IPS DF 4.7 (cell line): ENCODE data around the gene LRRC8C.
"Not testable (repeated sequence)": the region's sequence is repeated elsewhere in the genome, so short reads cannot be mapped to it uniquely, and the experiment has no call there.

Experiments
- DNase-seq: peaks from one replicate; pipeline ENCODE4 v3.0.0-alpha.2; 2013; ENCODE audit warnings: low spot score; ENCODE audit errors: extremely low read depth

The LRRC8C gene

GRCh38 chr1:89632657-89633247, at the start of gene LRRC8C:
TSS of gene LRRC8C (plus strand) at chr1:89633120. CDS start at chr1:89686474, 53,354 bp downstream.
- DNase-seq, result no peak

DNA sequence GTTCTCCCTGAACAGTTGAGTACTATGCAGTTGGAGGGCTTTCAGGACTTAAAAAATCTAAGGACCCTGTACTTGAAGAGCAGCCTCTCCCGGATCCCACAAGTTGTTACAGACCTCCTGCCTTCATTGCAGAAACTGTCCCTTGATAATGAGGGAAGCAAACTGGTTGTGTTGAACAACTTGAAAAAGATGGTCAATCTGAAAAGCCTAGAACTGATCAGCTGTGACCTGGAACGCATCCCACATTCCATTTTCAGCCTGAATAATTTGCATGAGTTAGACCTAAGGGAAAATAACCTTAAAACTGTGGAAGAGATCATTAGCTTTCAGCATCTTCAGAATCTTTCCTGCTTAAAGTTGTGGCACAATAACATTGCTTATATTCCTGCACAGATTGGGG, 48.7 kb upstream of the LRRC8C start:
- DNase-seq, result no peak

GRCh38 chr1:89584781-89585180, 48.1 kb upstream of the LRRC8C start:
- no peak for DNase-seq

DNA sequence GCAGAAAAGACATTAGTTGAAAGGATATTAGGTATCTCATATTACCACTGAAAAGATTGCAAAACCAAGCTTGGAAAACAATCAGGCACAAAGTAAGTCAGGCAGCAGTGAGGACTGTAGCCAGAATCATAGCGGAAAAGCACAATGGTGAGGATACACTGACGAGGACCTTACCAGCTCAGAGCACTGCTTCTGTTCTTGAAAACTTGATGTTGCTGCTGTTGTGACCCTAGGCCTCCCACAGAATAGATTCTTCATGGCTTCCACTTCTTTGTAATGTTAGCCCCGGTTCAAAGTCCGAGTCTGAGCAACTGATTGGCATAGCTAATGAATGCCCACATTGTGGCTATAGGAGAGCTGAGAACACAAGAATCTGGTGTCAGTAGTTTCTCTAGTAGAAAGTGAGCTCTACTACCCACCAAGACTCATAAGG, 45.2 kb upstream of the LRRC8C start:
- no peak for DNase-seq

DNA sequence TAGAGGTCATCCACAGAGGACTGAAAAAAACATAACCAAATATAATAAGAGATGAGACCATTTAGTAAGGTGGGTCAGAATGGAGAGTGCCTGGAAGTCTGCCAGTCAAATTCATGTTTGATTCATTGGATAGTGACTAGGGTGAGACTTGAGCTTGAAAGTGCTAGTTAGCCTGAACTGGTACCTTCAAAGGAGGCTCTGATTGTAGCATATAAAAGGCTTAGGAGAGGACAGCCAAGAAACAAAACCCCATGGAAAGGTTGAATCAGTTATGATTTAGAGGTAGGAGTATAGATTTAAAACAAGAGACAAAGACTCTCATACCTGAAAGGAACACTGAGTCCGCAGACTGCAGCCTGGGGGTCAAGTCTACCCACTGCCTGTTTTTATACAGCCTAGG, 44.4 kb upstream of the LRRC8C start:
- DNase-seq, result no peak

- no peak for DNase-seq
Measured at GRCh38 chr1:89589515-89589914, 43.4 kb upstream of the LRRC8C start.

DNA sequence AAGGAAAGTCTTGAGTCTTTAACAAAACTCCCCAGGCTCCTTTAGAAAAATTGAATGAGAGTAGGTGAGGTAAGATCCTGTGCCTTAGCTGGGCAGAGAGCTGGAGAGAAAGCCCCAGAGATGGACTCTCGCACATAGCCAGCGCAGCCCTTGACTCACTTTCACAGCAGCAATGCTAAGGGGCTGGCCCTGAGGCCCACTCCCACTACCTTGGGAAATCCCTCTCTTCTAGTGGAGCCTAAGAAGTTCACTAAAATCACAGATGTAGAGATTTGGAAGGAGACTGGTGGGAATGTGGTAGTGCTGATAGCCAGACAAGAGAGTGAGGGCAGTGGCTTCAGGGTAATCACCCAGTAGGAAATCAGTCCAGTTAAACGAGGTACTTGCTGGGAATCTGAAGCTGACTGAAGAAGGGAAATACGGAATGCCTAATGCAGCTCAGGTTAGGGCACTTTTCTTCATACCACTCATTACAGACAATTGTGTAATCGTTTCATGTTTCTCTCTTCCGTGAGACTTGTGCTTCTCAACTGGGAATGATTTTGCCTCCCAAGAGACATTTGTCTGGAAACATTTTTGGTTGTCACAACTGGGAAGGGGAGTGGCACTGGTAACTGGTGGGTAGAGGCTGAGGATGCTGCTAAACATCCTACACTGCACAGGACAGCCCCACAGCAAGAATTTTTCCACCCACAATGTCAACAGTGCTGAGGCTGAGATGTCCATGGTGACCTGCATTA, 42.4 kb upstream of the LRRC8C start:
- no peak for DNase-seq

GRCh38 chr1:89592861-89593302, 40.0 kb upstream of the LRRC8C start:
- DNase-seq, result not testable (repeated sequence)

DNA sequence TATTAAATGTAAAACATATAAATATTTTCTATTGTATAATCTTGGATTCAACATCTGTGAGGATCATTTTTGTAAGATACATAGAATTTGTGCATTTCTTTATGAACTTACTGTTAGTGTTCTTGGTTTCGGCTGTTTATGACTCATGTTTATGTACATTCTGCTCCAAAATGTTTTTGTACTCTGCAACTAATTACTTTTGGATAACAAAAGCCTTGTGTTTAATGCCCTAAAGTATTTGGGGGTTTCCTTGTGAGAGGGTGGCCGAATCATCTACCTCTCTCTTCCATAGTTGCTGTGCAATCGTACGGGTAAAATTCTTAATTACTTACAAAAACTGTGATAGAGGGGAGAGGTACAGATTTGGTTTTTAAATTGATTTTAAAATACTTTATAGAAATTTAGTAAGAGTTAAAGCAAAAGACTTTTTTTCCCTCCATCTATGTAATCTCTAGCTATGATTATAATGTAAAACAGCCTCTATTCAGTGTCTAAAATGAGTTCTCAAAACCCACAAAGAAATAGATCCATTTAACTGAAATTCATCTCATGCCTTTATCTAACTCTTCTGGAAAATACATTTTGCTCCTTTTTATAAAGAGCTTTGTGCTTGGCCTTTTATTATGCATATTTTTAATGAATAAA, 38.7 kb upstream of the LRRC8C start:
- no peak for DNase-seq

- DNase-seq, result no peak
Measured at GRCh38 chr1:89596698-89597097, 36.2 kb upstream of the LRRC8C start.

- no peak for DNase-seq
Measured at GRCh38 chr1:89598450-89599331, 34.2 kb upstream of the LRRC8C start.

DNA sequence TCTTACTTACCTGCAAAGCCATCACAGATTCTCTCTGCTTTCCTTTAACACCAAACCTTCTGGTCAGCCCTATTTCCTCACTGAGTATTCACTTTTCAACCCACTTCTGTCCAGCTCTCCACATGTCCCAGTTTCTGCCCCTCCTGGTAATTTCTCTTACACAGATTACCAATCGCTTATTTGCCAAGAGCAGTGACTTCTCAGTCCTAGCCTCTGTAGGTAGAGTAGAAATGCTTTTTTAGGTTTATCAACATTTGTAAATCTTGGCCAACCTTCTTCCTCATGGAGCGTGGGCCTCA, 33.6 kb upstream of the LRRC8C start:
- no peak for DNase-seq

- DNase-seq, result no peak
Measured at GRCh38 chr1:89600451-89601224, 32.3 kb upstream of the LRRC8C start.

- DNase-seq, result no peak
Measured at GRCh38 chr1:89602871-89603404, 30.0 kb upstream of the LRRC8C start.

DNA sequence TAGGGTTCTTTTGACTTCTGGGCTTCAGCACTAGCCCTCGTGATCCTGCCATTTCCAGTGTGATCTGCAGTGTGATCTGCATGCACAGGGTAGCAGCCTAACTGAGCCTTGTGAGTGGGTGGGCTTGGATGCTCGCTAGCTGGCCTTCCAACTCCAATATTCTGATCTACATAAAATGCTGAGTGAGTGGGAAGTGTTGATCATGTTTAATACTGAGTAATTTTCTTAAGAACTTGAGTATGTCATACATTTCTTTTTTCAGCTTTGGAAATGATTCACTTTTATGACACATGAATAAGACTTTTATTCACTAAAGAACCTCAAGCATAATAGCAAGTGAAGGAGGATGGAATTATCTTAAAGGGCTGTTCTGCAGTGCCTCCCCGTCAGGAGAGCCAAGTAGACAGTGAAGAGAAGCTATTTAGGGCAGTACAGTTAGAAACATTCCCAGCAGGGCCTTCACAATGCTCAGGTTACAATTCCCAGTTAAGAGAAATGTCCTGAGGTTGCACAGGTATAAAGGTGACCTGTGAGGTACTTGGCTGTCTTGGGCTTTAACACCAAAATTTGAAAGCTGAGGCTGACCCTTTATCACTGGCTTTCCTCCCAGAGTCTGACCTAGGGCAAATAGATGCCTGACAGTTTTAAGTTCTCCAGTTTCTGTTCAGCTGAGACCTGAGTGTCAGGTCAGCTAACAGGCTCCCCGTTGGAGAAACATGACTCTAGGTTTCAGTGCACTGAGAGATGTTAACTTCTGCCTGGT, 29.1 kb upstream of the LRRC8C start:
- DNase-seq, result no peak

- no peak for DNase-seq
Measured at GRCh38 chr1:89604414-89604735, 28.5 kb upstream of the LRRC8C start.

DNA sequence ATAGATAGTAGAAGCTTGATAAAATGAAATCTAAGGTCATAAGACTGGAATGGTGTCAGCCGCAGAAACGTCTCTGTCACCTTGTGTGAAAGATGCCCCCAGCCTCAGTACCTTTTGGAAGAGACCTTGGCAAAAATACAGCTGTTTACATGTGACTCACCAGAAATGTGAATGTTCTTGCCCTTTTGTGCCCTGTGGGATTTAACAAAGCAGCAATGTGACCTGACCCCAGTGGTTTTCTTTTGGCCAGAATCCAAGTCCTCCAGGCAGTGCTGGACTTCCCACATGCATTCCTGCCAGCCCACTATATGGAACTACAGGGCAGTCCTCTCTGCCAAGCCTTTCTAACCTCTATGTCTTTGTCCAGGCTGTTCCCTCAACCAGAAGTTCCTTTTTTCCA, 27.2 kb upstream of the LRRC8C start:
- DNase-seq, result no peak

- DNase-seq, result no peak
Measured at GRCh38 chr1:89606227-89606980, 26.5 kb upstream of the LRRC8C start.

DNA sequence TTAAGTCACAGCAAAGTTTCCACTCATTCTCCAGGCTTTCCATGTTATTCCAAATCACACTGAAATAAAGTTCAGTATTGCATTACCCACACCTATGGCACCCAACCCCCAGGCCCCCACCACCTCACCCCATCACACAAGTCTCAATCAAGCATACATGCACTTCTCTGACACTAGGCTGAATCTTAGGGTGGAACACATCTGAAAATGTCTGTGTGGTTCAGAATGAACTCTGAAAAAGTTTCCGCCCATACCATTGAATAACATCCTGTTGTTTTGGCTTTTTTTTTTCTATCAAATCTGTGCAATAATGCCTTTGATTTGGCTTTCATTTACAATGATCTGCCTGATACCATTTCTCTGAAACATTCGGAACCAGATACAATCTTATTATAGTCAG, 25.8 kb upstream of the LRRC8C start:
- DNase-seq, result no peak
